Heart left ventricle (tissue), 16 donors: ENCODE results near the gene RAD50. TPM values are rescaled to one million over a fixed set of nuclear protein-coding genes. Genes with fewer than 3 reads are reported as not detected.

Experiments
- ATAC-seq, 4 donors: fragments of 200-7000 bp; cut with Tn5 transposase; one replicate each; pipeline ENCODE4 v1.9.1; 2020 to 2022; ENCODE audit warnings: moderate library complexity in 4 of 4, mild to moderate bottlenecking in 3 of 4, moderate number of reproducible peaks in 1 of 4
- DNase-seq, 5 donors: peaks; one replicate each; pipeline ENCODE4 v3.0.0-alpha.2; 2020
- H3K27ac ChIP-seq, 12 donors: fragments of 200-600 bp; sonication (generic) in 4 of 12; one replicate each; pipeline versions ENCODE4 v1.5.0 to v1.8.0; 2016 to 2022; ENCODE audit warnings: mild to moderate bottlenecking in 2 of 12
- H3K27me3 ChIP-seq, 9 donors: fragments of 200-600 bp; sonication (generic) in 2 of 9; one replicate each; pipeline versions ENCODE4 v1.5.1 to v1.8.0; 2016 to 2022; ENCODE audit warnings: mild to moderate bottlenecking in 3 of 9
- H3K36me3 ChIP-seq, 9 donors: fragments of 200-600 bp; sonication (generic) in 2 of 9; one replicate each; pipeline versions ENCODE4 v1.5.0 to v1.8.0; 2018 to 2022; ENCODE audit warnings: mild to moderate bottlenecking in 2 of 9
- H3K4me1 ChIP-seq, 12 donors: fragments of 200-600 bp; sonication (generic) in 4 of 12; one replicate each; pipeline versions ENCODE4 v1.5.0 to v1.8.0; 2016 to 2022; ENCODE audit warnings: mild to moderate bottlenecking in 3 of 12
- H3K4me3 ChIP-seq, 12 donors: fragments of 200-600 bp; sonication (generic) in 4 of 12; one replicate each; pipeline versions ENCODE4 v1.5.0 to v1.8.0; 2017 to 2022; ENCODE audit warnings: mild to moderate bottlenecking in 9 of 12, moderate library complexity in 4 of 12
- H3K9me3 ChIP-seq, 12 donors: fragments of 200-600 bp; sonication (generic) in 4 of 12; one replicate each; pipeline versions ENCODE4 v1.5.0 to v1.8.0; 2016 to 2022; ENCODE audit warnings: mild to moderate bottlenecking in 1 of 12
- POLR2A ChIP-seq, 2 donors: fragments of 450-650 bp; IDR thresholded peaks; one replicate each; pipeline ENCODE4 v1.6.1; 2017; ENCODE audit warnings: antibody characterized with exemption in 2 of 2, mild to moderate bottlenecking in 2 of 2, moderate library complexity in 2 of 2
- WGBS, 4 donors: extraction: QIAGEN DNeasy Blood & Tissue Kit in 2 of 4; methylation state at CpG; one replicate each; pipeline versions ENCODE4 v1.1.5 to v1.1.7; 2013 to 2018; 5-methylcytosine and 5-hydroxymethylcytosine counted together
- intact Hi-C, 10 donors: fragments of 100-400 bp; cut with DNase I; formaldehyde crosslinking; loops; one replicate each; pipeline versions ENCODE4 v1.11.1 to v1.14.2; 2022
- polyA plus RNA-seq, 2 donors: library from polyadenylated mRNA; stranded (reverse); fragments of 200-250 nt; gene quantifications; one replicate each; pipeline ENCODE4 v1.2.3, GENCODE V29; 2013
- total RNA-seq, 9 donors: library from RNA; depleted of rRNA in 2 of 9; stranded (reverse); fragments of >200 nt in 2 of 9; fragmentation: NEBNext Ultra II Directional in 3 of 9; extraction: Animal tissue kit (Norgen Biotek cat#: 25700) in 3 of 9; gene quantifications; one replicate each; pipeline versions ENCODE4 v1.1.0 to v1.2.4, GENCODE V29; 2016 to 2023
- TF ChIP-seq, protein P1 (sequence below), 12 donors: fragments of 200-600 bp; sonication (generic) in 4 of 12; IDR thresholded peaks; one replicate each; pipeline versions ENCODE4 v1.5.0 to v1.8.0; 2018 to 2022; ENCODE audit warnings: antibody characterized with exemption in 12 of 12, mild to moderate bottlenecking in 5 of 12
- donor health status: ischemic (EF 13 %, LVEDD 7.1; RV severe dilation, severe dysfunction).
- donor health status: healthy with polysubstance abuse.
- donor health status: DM: no; HTN: yes; CAD: no.
- donor health status: DM: no; HTN: no; CAD: no.
- donor health status: ischemic (EF 25% LVEDD 6.9; RV normal size, moderate dysfunction).
- donor health status: ischemic (EF 25% LVEDD 5.7; RV mildly dilated, moderate dysfunction).
- donor health status: healthy.
- donor health status: DM: yes; HTN: yes; CAD: no.
- donor health status: ischemic (EF 35%, LVEDD 5.7; RV mildly dilated, moderate dysfunction).
- donor health status: nonischemic (EF 11% LVEDD 7.7; RV severe dilation, severe dysfunction).
- donor health status: DM: yes; HTN: yes; CAD: no.
- donor health status: PGD.
- donor health status: ischemic (EF 29% LVEDD 5.4; RV normal size, mild dysfunction).
- donor health status: nonischemic (EF 23%, LVEDD 6.1; RV moderate dilation, normal function).

Gene RAD50
- total and polyA plus RNA-seq, 11 donors, result 9.3 to 41.8 (median 32.1) TPM

DNA sequence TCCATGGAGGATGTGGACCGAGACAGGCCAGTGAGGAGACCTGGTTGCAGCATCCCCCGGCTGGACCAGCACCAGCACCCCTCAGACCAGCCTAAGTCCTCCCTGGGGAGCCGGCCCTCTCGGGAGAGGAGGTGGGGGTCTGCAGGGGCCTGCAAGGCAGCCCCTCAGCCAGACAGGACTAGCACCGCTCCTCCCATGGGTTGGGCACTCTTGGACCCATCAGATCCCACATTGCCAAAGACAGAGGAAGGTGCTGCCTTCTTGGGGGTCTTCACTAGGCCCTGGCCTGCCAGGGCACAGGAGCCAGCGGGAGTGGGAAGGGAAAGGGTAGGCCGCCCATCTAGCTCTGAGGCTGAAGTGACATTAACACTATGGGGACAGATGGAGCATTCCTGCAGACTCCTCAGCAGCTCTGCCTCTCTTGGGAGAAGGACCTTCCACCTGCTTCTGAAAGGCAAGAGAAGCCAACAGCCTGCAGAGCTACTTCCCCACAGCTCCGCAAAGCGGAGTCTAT is 108.0 kb downstream of the RAD50 start:
- TF ChIP-seq, protein P1, sequence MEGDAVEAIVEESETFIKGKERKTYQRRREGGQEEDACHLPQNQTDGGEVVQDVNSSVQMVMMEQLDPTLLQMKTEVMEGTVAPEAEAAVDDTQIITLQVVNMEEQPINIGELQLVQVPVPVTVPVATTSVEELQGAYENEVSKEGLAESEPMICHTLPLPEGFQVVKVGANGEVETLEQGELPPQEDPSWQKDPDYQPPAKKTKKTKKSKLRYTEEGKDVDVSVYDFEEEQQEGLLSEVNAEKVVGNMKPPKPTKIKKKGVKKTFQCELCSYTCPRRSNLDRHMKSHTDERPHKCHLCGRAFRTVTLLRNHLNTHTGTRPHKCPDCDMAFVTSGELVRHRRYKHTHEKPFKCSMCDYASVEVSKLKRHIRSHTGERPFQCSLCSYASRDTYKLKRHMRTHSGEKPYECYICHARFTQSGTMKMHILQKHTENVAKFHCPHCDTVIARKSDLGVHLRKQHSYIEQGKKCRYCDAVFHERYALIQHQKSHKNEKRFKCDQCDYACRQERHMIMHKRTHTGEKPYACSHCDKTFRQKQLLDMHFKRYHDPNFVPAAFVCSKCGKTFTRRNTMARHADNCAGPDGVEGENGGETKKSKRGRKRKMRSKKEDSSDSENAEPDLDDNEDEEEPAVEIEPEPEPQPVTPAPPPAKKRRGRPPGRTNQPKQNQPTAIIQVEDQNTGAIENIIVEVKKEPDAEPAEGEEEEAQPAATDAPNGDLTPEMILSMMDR (IDR thresholded peaks at IDR 0.05), result no peak
- no peak for TF ChIP-seq POLR2A (IDR thresholded peaks at IDR 0.05)
- ATAC-seq, result no peak
- H3K4me3 ChIP-seq, result no peak overlapping the region
- DNase-seq, result no peak
- intact Hi-C loops, result no loop called here
- H3K36me3 ChIP-seq, result no peaks in the 10 kb centered on the region
- no peaks in the 10 kb centered on the region for H3K4me1 ChIP-seq
- no peak overlapping the region for H3K27ac ChIP-seq
- H3K9me3 ChIP-seq, result no peaks in the 10 kb centered on the region
- WGBS, 4 donors, result 90 to 96% (median 94%) methylated on average over 7 to 9 of the region's 9 CpGs
- peaks cover 0 to 4% (median 0%) of the 10 kb centered on the region in 9 donors for H3K27me3 ChIP-seq

DNA sequence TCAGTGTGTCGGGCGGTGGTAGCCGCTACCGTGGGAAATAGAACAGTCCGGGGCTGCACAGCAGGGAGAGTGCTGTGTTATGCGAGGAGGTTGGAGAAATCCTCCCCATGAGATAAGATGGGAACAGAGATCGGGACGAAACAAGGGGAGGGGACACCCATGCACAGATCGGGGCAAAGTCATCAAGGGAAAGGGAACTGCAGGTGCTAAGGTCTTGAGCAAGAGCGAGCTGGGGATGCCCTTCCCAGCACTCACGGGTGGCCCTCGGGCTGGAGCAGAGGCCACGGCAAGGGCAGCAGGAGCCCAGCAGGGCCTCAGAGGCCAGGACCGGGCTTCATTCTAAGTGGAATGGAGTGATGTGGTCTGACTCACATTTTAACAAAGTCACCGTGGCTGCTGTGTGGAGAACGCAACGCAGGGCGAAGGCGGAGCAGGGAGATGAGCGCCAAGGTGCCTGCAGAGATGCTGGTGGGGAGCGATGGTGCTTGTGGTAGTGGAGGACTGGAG is 108.8 kb downstream of the RAD50 start:
- Histone ChIP-seq H3K4me3 (no peak overlapping the region), H3K36me3 (no peaks in the 10 kb centered on the region), H3K27ac (no peak overlapping the region), H3K9me3 (no peaks in the 10 kb centered on the region), H3K27me3 (peaks cover 0 to 4% (median 0%) of the 10 kb centered on the region in 9 donors), H3K4me1 (no peaks in the 10 kb centered on the region)
- ATAC-seq, result no peak
- intact Hi-C loops, result no loop called here
- TF ChIP-seq, protein P1 (IDR thresholded peaks at IDR 0.05), result no peak
- no peak for TF ChIP-seq POLR2A (IDR thresholded peaks at IDR 0.05)
- WGBS, 4 donors, result 86 to 88% (median 88%) methylated on average over 21 of the region's 21 CpGs
- no peak for DNase-seq

DNA sequence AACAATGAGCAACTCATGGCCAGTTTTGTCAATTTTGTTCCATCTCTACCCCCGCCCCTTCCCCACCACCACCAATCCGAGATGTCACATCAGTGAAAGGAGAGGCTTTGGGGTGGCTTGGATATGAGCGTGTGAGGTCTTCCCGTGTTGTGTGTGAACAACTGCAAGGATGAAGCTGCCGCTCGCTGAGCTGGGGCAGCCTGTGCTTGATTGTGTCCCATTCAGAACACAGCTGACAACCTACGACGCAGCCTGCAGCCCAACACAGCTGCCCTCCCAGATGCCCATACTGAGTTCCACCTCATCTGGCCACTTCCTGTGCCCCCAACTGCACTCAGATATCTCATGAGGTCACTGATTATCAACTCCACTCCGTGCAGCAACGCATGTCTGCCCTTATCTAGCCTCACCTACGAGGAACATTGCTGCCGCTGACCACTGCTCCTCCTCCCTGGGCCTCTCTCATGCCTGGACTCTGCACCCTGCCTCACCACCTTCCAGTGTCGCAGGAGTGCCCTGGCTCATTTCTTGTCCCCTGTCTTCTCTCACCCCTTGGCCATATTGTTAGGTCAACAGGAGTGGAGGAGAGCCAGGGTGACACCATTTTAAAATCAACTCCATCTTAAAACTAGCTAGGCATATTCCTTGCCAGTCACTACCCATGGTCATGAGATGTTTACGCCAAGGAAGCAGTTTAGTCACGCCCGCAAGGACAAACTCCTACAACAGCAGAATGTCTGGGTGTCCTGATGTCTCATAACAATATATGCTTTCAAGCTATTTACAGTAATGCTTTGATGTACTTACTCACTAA is 109.7 kb downstream of the RAD50 start:
- Histone ChIP-seq H3K4me3 (no peak overlapping the region), H3K4me1 (no peaks in the 10 kb centered on the region), H3K36me3 (no peaks in the 10 kb centered on the region), H3K27me3 (peaks cover 0 to 4% (median 0%) of the 10 kb centered on the region in 9 donors), H3K9me3 (no peaks in the 10 kb centered on the region), H3K27ac (no peak overlapping the region)
- intact Hi-C loops, result no loop called here
- no peak for ATAC-seq
- TF ChIP-seq, protein P1 (IDR thresholded peaks at IDR 0.05), result no peak
- no peak for TF ChIP-seq POLR2A (IDR thresholded peaks at IDR 0.05)
- no peak for DNase-seq
- WGBS, 4 donors, result 75 to 82% (median 79%) methylated on average over 16 of the region's 16 CpGs

DNA sequence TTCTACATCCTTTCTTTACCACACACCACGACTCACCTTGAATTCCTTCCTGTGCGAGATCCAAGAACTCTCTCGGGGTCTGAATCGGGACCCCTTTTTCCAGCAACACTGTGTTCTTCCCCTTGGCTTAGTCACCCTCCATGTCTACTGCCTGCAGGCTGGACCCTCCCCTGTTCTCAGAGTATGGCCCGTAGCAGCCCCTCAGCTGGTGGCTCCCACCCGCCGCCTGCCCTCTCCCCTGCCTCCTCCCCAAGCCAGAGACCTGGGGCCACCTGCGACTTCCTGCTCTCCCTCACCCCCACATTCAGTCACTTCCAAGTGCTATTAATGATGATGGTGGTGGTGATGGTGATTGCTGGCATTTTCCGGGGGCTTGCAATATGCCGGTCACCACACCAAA is 110.5 kb downstream of the RAD50 start:
- ATAC-seq, result no peak
- no peaks in the 10 kb centered on the region for H3K4me1 ChIP-seq
- no peak overlapping the region for H3K4me3 ChIP-seq
- intact Hi-C loops, result no loop called here
- H3K27me3 ChIP-seq, result peaks cover 0 to 4% (median 0%) of the 10 kb centered on the region in 9 donors
- DNase-seq, result no peak
- WGBS, 4 donors, result 86 to 92% (median 88%) methylated on average over 10 of the region's 10 CpGs
- TF ChIP-seq, protein P1 (IDR thresholded peaks at IDR 0.05), result no peak
- H3K9me3 ChIP-seq, result no peaks in the 10 kb centered on the region
- H3K27ac ChIP-seq, result no peak overlapping the region
- H3K36me3 ChIP-seq, result no peaks in the 10 kb centered on the region
